Gastroesophageal sphincter (tissue), 3 donors: Measurements from ENCODE around the gene KCNB1.

Experiments
- EP300 ChIP-seq: sonication (generic); formaldehyde crosslinking; IDR thresholded peaks from one replicate; pipeline ENCODE4 v1.6.1; 2017; ENCODE audit warnings: antibody characterized with exemption, mild to moderate bottlenecking
- POLR2A ChIP-seq, 2 donors: fragments of 450-650 bp; IDR thresholded peaks; one replicate each; pipeline ENCODE4 v1.6.1; 2017; ENCODE audit warnings: antibody characterized with exemption in 2 of 2, mild to moderate bottlenecking in 2 of 2, moderate library complexity in 1 of 2
- POLR2AphosphoS5 ChIP-seq: sonication (generic); formaldehyde crosslinking; IDR thresholded peaks from one replicate; pipeline ENCODE4 v1.6.1; 2017; ENCODE audit warnings: antibody characterized with exemption
- TF ChIP-seq, protein P1 (sequence below), 4 experiments: fragments of 200-600 bp in 2 of 4; fragments of 450-650 bp in 2 of 4; sonication (generic) in 1 of 4; IDR thresholded peaks; one replicate each; pipeline ENCODE4 v1.5.1; 2017 to 2019; ENCODE audit warnings: antibody characterized with exemption in 4 of 4, mild to moderate bottlenecking in 2 of 4, moderate library complexity in 2 of 4

DNA sequence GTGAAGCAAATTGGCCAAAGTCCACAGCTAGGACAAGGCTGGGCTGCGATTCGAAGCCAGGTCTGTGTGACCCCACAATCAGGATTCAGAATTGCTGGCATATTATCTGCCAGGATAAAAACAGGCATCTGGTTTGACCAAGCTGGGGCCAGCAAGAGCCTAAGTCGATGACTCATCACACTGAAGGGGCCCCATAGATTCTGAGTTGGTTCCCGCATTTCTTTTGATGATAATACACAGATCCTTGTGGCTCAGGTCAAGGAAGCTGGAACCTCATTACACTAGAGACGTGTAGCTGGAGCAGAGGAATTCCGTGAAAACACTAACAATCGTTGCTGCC is 6.5 kb downstream of the KCNB1 start:
- TF ChIP-seq EP300 (no peak), POLR2AphosphoS5 (no peak), POLR2A (IDR thresholded peaks at IDR 0.05) (no peak)
- TF ChIP-seq, protein P1, sequence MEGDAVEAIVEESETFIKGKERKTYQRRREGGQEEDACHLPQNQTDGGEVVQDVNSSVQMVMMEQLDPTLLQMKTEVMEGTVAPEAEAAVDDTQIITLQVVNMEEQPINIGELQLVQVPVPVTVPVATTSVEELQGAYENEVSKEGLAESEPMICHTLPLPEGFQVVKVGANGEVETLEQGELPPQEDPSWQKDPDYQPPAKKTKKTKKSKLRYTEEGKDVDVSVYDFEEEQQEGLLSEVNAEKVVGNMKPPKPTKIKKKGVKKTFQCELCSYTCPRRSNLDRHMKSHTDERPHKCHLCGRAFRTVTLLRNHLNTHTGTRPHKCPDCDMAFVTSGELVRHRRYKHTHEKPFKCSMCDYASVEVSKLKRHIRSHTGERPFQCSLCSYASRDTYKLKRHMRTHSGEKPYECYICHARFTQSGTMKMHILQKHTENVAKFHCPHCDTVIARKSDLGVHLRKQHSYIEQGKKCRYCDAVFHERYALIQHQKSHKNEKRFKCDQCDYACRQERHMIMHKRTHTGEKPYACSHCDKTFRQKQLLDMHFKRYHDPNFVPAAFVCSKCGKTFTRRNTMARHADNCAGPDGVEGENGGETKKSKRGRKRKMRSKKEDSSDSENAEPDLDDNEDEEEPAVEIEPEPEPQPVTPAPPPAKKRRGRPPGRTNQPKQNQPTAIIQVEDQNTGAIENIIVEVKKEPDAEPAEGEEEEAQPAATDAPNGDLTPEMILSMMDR (IDR thresholded peaks at IDR 0.05), result no peak
